NCI-H1436 (cell line): Measurements from ENCODE around the gene GOLGA8A.
"Not testable (repeated sequence)": the region's sequence is repeated elsewhere in the genome, so short reads cannot be mapped to it uniquely, and the experiment has no call there.

ENCODE experiments used
- DNase-seq: peaks from one replicate; lab custom pipeline; 2025; lab: John Stamatoyannopoulos, UW

Gene GOLGA8A

GRCh38 chr15:34409511-34409910 lies 28.1 kb downstream of the GOLGA8A start:
- DNase-seq, result not testable (repeated sequence)

- DNase-seq, result not testable (repeated sequence)
Measured at GRCh38 chr15:34408973-34409372, 28.6 kb downstream of the GOLGA8A start.

DNA sequence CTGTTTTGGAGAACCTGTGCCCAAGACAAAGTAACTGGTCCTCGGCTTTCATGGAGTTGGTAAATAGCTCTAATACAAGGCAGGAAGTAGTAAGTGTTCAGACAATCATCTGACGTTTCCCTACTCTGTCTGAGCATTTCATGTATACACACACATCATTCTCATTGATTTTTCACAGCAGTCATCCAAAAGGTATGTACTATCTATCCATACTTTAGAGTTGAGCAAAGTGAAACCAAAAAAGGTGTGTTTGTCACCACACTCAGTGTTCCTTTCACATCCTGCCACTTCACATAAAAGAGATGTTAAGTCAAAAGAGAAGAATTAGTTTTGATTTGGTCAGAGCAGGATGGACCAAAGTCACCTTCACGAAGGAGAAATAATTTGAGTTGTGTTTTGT lies 33.7 kb downstream of the GOLGA8A start:
- DNase-seq, result not testable (repeated sequence)

GRCh38 chr15:34403160-34403598 lies 34.4 kb downstream of the GOLGA8A start:
- not testable (repeated sequence) for DNase-seq

GRCh38 chr15:34397637-34398259 lies 39.9 kb downstream of the GOLGA8A start:
- DNase-seq, result not testable (repeated sequence)

DNA sequence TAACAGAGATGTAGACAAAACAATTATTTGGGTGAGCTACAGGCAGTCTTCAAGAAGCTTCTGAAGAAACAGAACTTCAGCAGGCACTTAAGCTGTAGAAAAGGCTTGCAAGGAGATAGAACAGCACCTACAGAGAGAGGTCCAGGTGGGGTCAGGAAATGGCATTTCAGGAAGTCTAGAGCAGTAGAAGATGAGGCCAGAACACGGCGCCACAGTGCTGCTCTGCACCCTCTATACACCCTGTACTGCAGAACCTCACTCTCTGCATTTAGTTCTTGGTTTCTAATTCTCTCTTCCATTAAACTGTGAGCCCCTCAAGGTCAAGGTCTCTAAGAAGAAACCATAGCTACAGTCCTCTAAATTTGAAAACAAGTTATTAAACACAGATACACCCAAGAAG lies 44.6 kb downstream of the GOLGA8A start:
- DNase-seq, result not testable (repeated sequence)

DNA sequence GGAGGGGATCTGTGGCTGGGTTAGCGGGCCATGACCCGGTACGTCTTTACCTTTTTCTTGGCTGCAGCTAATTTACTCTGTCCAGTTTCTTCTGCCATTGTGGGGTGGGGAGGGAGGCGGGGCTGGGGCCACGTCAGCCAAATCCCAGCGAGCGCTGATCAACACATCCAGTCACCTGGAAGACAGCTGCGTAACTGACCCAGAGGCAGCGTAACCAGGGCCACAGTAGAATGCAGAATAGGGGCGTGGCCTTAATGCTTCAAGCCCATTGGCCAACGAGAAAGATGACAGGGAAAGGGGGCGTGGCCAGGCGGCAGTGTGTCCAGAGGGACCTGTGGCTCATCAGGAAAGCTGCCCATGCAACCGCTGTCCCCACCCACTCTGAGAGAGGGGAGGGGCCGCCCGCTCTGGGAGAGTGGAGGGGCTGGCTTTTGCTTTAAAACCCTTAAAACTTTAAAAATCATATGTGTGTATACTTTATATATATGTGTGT lies 48.0 kb downstream of the GOLGA8A start:
- DNase-seq, result not testable (repeated sequence)
